C4-2B (cell line): ENCODE results near the gene MYCBP2.
"Not testable (repeated sequence)": the region's sequence is repeated elsewhere in the genome, so short reads cannot be mapped to it uniquely, and the experiment has no call there.

ENCODE experiments used
- H3K27ac ChIP-seq: fragments of 450-650 bp; 2 replicates; pipeline ENCODE4 v1.5.1; 2017
- CTCF ChIP-seq: fragments of 450-650 bp; conservative IDR thresholded peaks from 2 replicates; pipeline ENCODE4 v1.5.1; 2017; ENCODE audit warnings: mild to moderate bottlenecking
- ZFX ChIP-seq: fragments of 450-650 bp; IDR thresholded peaks from 2 replicates; pipeline ENCODE4 v1.6.1; 2017

The MYCBP2 gene

GRCh38 chr13:77351315-77351714, 24.4 kb upstream of the MYCBP2 start:
- H3K27ac ChIP-seq, result no peak overlapping the region
- TF ChIP-seq CTCF (no peak), ZFX (no peak)

- no peak for TF ChIP-seq CTCF
- H3K27ac ChIP-seq, result no peak overlapping the region
Measured at GRCh38 chr13:77350811-77351210, 23.9 kb upstream of the MYCBP2 start.

- TF ChIP-seq ZFX (no peak), CTCF (no peak)
- no peak overlapping the region for H3K27ac ChIP-seq
Measured at GRCh38 chr13:77349365-77349764, 22.5 kb upstream of the MYCBP2 start.

- H3K27ac ChIP-seq, result not testable (repeated sequence)
Measured at GRCh38 chr13:77347351-77347750, 20.5 kb upstream of the MYCBP2 start.

- TF ChIP-seq ZFX (no peak), CTCF (no peak)
- H3K27ac ChIP-seq, result no peak overlapping the region
Measured at GRCh38 chr13:77345150-77345780, 18.4 kb upstream of the MYCBP2 start.

- H3K27ac ChIP-seq, result no peak overlapping the region
- TF ChIP-seq ZFX (no peak), CTCF (no peak)
Measured at GRCh38 chr13:77343841-77344240, 16.9 kb upstream of the MYCBP2 start.

GRCh38 chr13:77339408-77339807, 12.5 kb upstream of the MYCBP2 start:
- no peak overlapping the region for H3K27ac ChIP-seq

More at GRCh38 chr13:77339408-77339807, 12.5 kb upstream of the MYCBP2 start:
- TF ChIP-seq CTCF, result no peak
- no peak for TF ChIP-seq ZFX
